Activated CD4-positive, CD25-positive, alpha-beta regulatory T cell treated with anti-CD3 and anti-CD28 coated beads, Interleukin-2, amount 50 U/mL, for 16 hours (primary cell): ENCODE data around the gene ZNF697.
A peak's percentile ranks its signal among the peaks of the same experiment; 100 is the strongest.
"Not testable (repeated sequence)": the region's sequence is repeated elsewhere in the genome, so short reads cannot be mapped to it uniquely, and the experiment has no call there.

ENCODE experiments used
- DNase-seq: peaks from one replicate; pipeline ENCODE4 v3.0.0-alpha.2; 2020; ENCODE audit warnings: low read depth, low spot score

ZNF697 gene

DNA sequence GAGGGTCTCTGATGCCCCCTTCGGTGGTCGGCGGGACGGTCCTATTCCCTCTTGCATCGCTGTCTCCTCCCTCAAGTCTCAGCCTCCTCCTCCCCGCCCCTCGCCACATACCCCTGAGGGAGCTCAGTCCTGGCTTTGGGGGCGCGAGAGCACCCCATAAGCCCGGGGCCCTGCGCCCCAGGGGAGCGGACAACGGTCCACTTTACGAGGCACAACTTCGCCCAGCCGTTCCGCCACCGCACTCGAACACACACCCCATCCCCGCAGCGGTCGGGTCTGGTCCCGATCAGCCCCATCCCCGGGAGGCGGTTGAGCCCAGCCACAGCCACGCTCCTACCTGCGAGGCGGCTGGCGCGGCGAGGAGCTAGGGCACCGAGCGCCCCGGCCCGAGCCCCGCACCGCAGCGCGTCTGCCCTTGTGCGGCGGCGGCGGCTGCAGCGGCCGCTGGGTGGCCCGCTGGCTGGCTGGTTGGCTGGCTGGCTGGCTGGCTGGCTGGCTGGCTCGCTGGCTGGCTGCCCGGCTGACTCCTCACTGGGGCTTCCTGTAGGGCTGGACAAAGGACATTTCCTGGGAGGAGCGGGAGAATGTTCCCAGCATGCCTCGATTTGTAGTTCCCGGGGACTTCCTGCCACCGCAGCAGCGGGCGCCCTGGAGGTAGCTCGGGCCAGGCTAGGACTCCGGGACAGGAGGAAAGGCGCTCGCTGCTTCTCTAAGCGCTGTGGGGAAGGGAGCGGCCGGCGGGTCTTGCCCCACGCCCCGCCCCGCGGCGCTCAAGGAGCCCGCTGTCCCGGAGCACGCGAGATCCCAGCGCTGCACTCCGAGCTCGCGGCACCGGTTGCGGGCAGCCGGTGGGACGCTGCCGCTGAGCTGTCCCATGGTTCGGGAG lies at the start of gene ZNF697:
ZNF697 (minus strand) TSS at position 533 of the 886 bp plus-strand sequence. CDS start 22,166 bp downstream, outside the sequence.
- DNase-seq: no peak

DNA sequence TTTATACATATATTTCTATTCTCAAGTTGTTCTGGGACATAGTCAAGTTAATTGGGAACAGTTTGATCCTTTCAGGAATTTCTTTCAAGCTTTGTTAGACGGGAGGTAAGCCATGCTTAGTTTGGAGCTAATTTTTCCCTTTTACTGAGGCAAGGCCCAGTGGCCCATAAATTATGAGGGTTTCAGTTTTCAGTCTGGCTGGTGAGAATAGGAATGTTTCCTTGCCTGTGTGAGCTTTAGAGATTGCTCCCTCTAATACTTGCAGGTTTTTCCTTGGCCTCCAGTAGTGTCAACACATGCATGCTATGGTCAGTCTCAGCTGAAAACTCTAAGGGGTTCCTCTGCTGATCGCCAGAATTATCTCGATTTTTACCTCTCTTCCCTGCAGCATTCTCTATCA lies 49.5 kb upstream of the ZNF697 start:
- no peak for DNase-seq

DNA sequence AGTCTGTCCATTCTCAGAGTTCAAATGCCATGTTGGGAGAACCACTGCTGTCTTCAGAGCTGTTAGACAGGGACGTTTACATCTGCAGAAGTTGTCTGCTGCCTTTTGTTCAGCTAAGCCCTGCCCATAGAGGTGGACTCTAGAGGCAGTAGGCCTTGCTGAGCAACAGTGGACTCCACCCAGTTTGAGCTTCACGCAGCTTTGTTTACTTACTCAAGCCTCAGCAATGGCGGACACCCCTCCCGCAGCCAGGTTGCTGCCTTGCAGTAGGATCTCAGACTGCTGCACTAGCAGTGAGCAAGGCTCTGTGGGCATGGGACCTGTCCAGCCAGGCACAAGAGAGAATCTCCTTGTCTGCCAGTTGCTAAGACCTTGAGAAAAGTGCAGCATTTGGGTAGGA lies 48.8 kb upstream of the ZNF697 start:
- not testable (repeated sequence) for DNase-seq

- no peak for DNase-seq
These were observed 41.4 kb upstream of the ZNF697 start for GRCh38 chr1:119689511-119689910.

DNA sequence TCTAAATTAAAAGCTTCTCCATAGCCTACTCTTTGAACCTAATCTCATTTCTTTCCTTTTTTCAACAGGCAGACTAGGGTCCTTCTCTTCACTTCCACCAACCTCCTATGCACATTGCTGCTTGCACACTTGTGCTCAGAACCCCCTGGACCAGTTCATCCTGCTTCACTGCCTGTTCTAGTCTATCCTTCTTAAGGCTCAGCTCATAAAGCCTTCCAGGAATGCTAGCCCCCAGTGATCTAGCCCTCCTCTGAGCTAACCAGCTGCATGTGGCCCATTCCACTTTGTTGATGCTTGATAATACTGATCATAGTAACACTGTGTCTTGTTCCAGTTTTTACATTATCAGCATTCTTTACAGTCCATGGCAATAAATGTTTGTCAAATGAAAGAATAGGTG lies 40.7 kb upstream of the ZNF697 start:
- DNase-seq: no peak

DNA sequence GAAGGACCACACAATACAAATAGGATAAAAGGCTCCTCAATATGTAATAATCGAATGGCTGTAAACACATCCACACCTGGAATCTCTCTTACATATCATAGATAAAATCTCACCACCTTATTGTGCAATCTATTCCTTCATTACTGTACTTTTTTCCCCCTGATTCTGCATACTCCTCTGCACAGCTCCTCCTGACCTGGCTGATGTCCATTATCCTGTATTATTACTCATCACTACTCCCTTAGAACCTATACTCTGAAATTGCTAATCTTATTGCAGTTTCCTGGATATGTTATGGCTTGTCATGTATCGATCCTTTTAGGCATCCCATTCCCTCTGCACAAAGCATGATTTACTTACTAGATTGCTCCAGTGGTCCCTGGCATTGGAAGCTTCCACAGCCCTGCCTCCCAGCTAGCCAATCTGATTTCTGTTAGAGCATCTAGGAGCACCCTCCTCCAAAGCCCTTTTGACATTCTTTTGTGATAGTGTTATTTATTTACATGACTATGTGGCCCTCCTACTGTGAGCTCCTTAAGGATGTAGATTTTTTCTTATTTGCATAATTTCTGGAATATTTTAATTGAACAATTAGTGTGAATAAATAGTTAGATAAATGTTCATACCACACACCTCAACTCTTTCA lies 39.5 kb upstream of the ZNF697 start:
- DNase-seq: no peak

- no peak for DNase-seq
These were observed 38.6 kb upstream of the ZNF697 start for GRCh38 chr1:119686661-119687060.

DNA sequence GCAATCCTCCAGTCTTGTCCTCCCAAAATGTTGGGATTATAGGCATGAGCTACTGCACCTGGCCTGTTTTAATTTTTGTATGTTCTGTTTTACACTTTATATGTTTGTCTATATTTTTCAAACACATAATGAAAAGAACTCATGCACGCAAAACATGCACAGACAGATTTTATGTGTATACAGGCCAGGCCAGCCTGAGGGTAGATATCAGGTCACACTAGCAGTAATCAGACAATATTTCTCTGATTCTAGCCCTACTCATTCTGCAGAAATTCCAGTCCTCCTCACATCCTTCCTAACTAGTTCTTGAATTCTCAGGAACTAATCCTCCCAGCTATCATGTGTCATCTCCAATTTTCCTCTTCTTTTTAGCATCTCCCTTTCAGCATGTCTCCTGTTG lies 35.8 kb upstream of the ZNF697 start:
- DNase-seq: no peak

- no peak for DNase-seq
These were observed 34.1 kb upstream of the ZNF697 start for GRCh38 chr1:119682141-119682540.

DNA sequence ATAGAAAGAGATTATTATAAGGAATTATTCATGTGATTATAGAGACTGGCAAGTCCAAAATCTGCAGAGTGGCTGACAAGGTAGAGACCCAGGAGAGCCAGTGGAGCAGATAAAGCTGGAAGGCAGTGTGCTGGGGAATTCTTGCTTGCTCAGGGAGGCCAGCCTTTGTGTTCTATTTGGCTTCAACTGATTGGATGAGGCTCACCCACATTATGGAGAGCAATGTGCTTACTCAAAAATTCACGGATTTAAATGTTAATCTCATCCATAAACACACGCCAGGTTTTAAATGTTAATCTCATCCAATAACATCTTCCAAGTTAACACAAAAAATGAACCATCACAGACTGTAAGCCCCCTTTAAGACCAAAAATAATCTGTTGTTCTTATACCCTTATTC lies 33.5 kb upstream of the ZNF697 start:
- no peak for DNase-seq

DNA sequence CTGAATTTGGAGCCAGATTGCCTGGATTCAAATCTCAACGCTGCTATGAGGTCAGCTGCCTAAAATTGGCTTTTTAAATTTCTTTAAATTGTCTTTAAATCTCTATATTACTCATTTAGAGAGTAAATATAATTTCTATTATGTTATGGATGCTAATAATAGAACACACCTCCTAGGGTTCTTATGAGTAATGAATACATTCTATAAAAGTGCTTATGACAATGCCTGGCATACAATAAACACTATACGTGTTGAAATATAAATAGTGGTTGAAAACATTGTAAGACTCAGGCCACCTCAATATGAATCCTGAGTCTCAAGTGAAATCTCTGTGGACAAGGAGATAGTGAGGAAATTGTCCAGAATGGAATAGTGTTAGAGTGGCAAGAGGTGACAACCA lies 32.7 kb upstream of the ZNF697 start:
- no peak for DNase-seq

DNA sequence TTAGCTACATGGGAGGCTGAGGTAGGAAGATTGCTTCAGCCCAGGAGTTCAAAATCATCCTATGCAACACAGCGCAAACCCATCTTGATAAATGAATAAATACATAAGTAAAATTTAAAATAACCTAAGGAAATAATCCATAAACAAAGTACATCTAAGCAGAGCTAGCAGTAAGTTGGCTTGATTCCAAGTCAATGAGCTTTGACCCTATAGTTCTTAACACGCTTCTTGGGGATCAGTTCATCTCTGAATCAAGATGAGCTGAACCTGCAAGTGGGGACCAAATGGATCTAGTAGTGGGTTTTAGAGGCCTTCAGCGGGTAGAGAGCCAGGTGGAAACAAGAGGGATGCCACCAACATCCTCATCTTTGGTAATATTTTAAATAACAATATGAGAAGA lies 32.1 kb upstream of the ZNF697 start:
- no peak for DNase-seq

DNA sequence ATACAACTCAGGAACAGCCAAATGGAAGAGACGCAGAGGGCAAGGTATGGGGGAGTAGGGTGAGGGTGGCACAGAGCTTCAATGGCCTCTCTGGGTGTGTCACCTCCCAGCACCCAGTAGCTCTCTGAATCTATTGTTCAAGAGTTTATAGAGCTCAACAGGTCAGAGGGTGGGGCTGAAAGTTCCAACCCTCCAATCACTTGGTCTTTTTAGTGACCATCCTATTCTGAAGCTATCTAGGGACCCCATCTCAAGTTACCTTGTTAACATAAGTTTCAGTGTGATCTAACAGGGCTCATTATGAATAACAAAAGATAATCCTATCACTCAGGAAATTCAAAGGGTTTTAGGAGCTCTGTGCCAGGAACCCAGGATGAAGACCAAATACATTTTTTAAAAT lies 31.2 kb upstream of the ZNF697 start:
- DNase-seq: no peak

GRCh38 chr1:119676571-119677206 lies 28.6 kb upstream of the ZNF697 start:
- DNase-seq: no peak

DNA sequence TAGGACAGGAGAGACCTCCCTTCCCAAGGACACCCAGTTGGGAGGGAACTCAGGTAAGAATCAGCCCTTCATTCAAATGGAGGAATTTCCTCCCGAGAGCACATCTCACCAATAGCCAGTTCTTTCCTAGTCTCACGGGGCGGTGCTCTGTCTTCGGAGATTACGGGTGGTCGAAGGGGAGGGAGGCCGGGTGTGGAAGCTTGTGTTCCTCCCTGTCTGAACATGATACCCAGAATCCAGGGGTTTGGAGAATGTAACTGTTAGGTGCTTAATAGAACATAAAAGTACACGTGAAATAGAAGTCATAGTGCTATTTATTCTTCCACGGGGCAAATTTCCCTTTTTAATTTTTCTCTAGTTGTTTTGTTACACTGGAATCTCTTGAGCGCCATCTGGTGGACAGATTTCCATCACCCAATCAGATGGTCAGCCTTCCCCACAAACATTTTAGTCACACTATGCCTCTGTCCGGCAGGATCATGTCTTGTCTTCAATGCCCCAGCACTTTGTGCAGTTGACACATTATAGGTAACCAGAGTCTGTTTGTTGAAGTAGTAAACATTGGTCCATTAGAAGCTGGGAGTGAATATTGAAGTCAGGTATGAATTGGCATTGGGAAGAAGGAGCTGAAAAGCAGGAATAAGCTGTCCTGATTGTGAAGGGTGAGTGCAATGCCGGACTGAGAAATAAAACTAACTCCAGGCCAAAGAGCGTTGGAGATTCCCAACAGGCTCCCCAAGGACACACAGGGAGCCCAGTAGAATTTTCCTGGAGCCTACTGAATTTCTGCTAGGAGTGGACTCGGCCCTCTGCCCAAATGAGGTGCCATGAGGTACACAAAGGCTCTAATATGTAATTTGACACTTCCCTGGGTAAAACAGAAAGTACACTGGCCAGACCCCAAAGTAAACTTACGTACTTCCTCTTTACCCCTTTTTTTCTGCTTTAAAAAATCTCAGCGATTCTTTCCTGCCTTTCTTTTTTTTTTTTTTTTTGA lies 27.6 kb upstream of the ZNF697 start:
- peak; percentile 22 for DNase-seq

GRCh38 chr1:119674835-119675289 lies 26.8 kb upstream of the ZNF697 start:
- no peak for DNase-seq

DNA sequence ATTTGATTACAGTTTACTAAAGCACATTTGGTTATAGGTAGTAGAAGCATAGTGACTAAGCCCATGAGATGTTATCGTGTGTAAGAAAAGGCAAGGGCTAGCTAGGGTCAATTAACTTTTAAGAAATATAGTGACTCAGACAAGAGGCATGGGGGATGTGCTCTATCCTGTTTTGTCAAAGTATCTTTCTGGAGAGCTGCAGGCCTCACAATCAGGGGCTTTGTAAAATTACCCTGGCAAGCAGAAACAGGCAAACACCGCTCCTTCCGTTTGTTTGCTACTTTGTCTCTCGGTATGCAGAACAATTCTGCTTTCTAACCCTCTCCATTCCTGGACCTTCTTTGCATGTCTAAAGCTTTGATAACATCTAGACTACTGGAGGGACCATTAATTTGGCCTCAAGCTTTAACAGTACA lies 26.1 kb upstream of the ZNF697 start:
- DNase-seq: no peak

- no peak for DNase-seq
These were observed 25.3 kb upstream of the ZNF697 start for GRCh38 chr1:119673171-119673940.

GRCh38 chr1:119670898-119671297 lies 22.8 kb upstream of the ZNF697 start:
- no peak for DNase-seq

DNA sequence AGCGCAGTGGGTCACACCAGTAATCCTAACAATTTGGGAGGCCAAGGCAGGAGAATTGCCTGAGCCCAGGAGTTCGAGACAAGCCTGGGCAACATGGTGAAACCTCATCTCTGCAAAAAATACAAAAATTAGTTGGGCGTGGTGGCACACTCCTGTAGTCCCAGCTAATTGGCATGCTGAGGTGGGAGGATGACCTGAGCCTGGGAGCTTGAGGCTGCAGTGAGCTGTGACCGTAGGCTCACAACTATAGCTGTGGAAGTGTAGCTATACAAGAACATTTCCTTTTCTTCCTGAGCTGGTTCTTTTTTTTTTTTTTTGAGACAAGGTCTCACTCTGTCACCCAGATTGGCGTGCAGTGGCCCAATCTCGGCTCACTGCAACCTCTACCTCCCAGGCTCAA lies 19.1 kb upstream of the ZNF697 start:
- DNase-seq: no peak

DNA sequence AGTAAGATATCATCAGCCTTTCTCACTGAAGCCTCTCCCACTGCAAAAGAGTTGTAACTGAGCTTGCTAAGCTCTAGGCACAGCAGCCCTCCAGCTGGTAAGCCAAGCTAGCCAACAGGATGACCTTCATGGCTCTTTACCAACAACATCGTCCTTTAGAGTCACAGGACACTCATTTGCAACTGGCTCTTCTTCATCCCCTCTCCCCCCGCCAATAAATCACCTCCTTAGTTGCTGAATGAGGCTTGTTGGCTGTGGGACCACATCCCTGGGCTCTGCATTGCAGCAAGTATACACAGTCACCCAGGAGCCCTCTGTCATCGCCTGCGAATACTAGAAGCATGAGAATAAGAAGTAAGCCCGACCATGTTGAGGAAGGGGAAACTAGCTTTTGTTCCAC lies 16.0 kb upstream of the ZNF697 start:
- no peak for DNase-seq
